IMR-90 (cell line): ENCODE measurements around the gene GNAS. TPM values are rescaled to one million over a fixed set of nuclear protein-coding genes. Genes with fewer than 3 reads are reported as not detected.

Source experiments
- ATAC-seq: fragments of 200-7000 bp; cut with Tn5 transposase; 2 replicates; pipeline ENCODE4 v1.9.1; 2020; ENCODE audit warnings: low read depth, mild to moderate bottlenecking, moderate library complexity
- BruUV-seq: library from RNA; stranded (reverse); fragments of 400-500 nt; replicated peaks from 2 replicates; lab custom pipeline; 2021; lab: Mats Ljungman, UMichigan
- CTCF ChIA-PET: fragments of 300-600 bp; formaldehyde crosslinking; extraction: SDS; loops from one replicate; lab custom pipeline; 2021; ENCODE audit warnings: antibody characterized with exemption; lab: Yijun Ruan, JAX
- POLR2A ChIA-PET: fragments of 300-600 bp; sonication (Branson Sonifier 250); formaldehyde crosslinking; loops from one replicate; lab custom pipeline; 2022; ENCODE audit warnings: antibody characterized with exemption; ENCODE audit not compliant: unreplicated experiment; lab: Charles Lee
- DNase-seq: peaks from one replicate; pipeline ENCODE4 v3.0.0; 2013
- H2AFZ ChIP-seq: replicated peaks from 2 replicates; pipeline ENCODE3; 2013; ENCODE audit warnings: low read length, mild to moderate bottlenecking; ENCODE audit not compliant: poor library complexity
- H2AK5ac ChIP-seq: 2 replicates; pipeline ENCODE4 v1.6.1; 2013; ENCODE audit warnings: low read depth, low read length, inconsistent platforms
- H2AK9ac ChIP-seq: replicated peaks from 2 replicates; pipeline ENCODE3; 2013; ENCODE audit warnings: mild to moderate bottlenecking, low read depth, low read length, moderate library complexity; ENCODE audit not compliant: poor library complexity
- H2BK120ac ChIP-seq: 2 replicates; pipeline ENCODE4 v1.6.1; 2013; ENCODE audit warnings: low read depth, low read length, inconsistent platforms
- H2BK15ac ChIP-seq: 3 replicates; pipeline ENCODE4 v1.6.1; 2013; ENCODE audit warnings: low read depth, low read length, inconsistent platforms
- H2BK20ac ChIP-seq: 2 replicates; pipeline ENCODE4 v1.6.1; 2013; ENCODE audit warnings: low read depth, mild to moderate bottlenecking, inconsistent platforms, low read length, moderate library complexity
- H2BK5ac ChIP-seq: 2 replicates; pipeline ENCODE4 v1.6.1; 2013; ENCODE audit warnings: mild to moderate bottlenecking, low read depth, low read length, inconsistent platforms; ENCODE audit not compliant: poor library complexity, severe bottlenecking
- H3K14ac ChIP-seq: replicated peaks from 2 replicates; pipeline ENCODE4 v1.6.1; 2013; ENCODE audit warnings: low read depth, low read length, inconsistent platforms
- H3K18ac ChIP-seq: 2 replicates; pipeline ENCODE4 v1.6.1; 2013; ENCODE audit warnings: low read depth, low read length, control low read depth
- H3K23ac ChIP-seq: 2 replicates; pipeline ENCODE4 v1.6.1; 2013; ENCODE audit warnings: low read depth, low read length, inconsistent platforms
- H3K27ac ChIP-seq: 2 replicates; pipeline ENCODE4 v1.5.1; 2013; ENCODE audit warnings: mild to moderate bottlenecking, control low read depth, low read length; ENCODE audit not compliant: insufficient read depth
- H3K27me3 ChIP-seq: 2 replicates; pipeline ENCODE4 v1.6.1; 2013; ENCODE audit warnings: low read length; ENCODE audit not compliant: control insufficient read depth, insufficient read depth
- H3K36me3 ChIP-seq: 2 replicates; pipeline ENCODE4 v1.6.1; 2013; ENCODE audit warnings: low read length, mixed read lengths; ENCODE audit not compliant: control insufficient read depth, insufficient read depth
- H3K4ac ChIP-seq: 2 replicates; pipeline ENCODE4 v1.6.1; 2013; ENCODE audit warnings: low read depth, low read length, inconsistent platforms
- H3K4me1 ChIP-seq: 2 replicates; pipeline ENCODE4 v1.6.1; 2013; ENCODE audit warnings: low read length, mixed read lengths; ENCODE audit not compliant: control insufficient read depth, insufficient read depth
- H3K4me2 ChIP-seq: 2 replicates; pipeline ENCODE4 v1.6.1; 2013; ENCODE audit warnings: low read depth, mild to moderate bottlenecking, control low read depth, low read length, moderate library complexity
- H3K4me3 ChIP-seq: 2 replicates; pipeline ENCODE4 v1.5.1; 2013; ENCODE audit warnings: low read depth, mild to moderate bottlenecking, control low read depth, low read length, moderate library complexity; ENCODE audit not compliant: insufficient read depth
- H3K56ac ChIP-seq: 2 replicates; pipeline ENCODE4 v1.6.1; 2013; ENCODE audit warnings: low read length, inconsistent platforms; ENCODE audit not compliant: insufficient read depth; ENCODE audit errors: extremely low read depth
- H3K79me1 ChIP-seq, 2 experiments: 2 replicates each; pipeline ENCODE4 v1.6.1; 2013; ENCODE audit warnings: low read length in 2 of 2, inconsistent platforms in 1 of 2, low read depth in 1 of 2
- H3K9ac ChIP-seq: 2 replicates; pipeline ENCODE4 v1.6.1; 2013; ENCODE audit warnings: low read depth, low read length, control low read depth
- H3K9me1 ChIP-seq: 2 replicates; pipeline ENCODE4 v1.6.1; 2013; ENCODE audit warnings: low read length, inconsistent platforms; ENCODE audit not compliant: insufficient read depth
- H3K9me3 ChIP-seq: 2 replicates; pipeline ENCODE4 v1.6.1; 2013; ENCODE audit warnings: low read length; ENCODE audit not compliant: control insufficient read depth, insufficient read depth
- H4K20me1 ChIP-seq: 2 replicates; pipeline ENCODE4 v1.6.1; 2013; ENCODE audit warnings: low read length, inconsistent platforms; ENCODE audit not compliant: insufficient read depth
- H4K5ac ChIP-seq: 2 replicates; pipeline ENCODE4 v1.6.1; 2013; ENCODE audit warnings: mild to moderate bottlenecking, low read depth, low read length, control low read depth
- H4K8ac ChIP-seq, 2 experiments: 2 replicates each; pipeline ENCODE4 v1.6.1; 2013; ENCODE audit warnings: low read depth in 2 of 2, low read length in 2 of 2, control low read depth in 1 of 2, inconsistent platforms in 1 of 2
- H4K91ac ChIP-seq: 2 replicates; pipeline ENCODE4 v1.6.1; 2013; ENCODE audit warnings: low read depth, low read length, inconsistent platforms; ENCODE audit not compliant: insufficient read depth
- BHLHE40 ChIP-seq: fragments of 150-350 bp; IDR thresholded peaks from 2 replicates; pipeline ENCODE4 v1.6.1; 2016; ENCODE audit warnings: mild to moderate bottlenecking, low read depth, low read length
- CEBPB ChIP-seq: IDR thresholded peaks from 2 replicates; pipeline ENCODE4 v1.6.1; 2012; ENCODE audit warnings: low read depth, low read length, improper control_type of control experiment
- CHD1 ChIP-seq: IDR thresholded peaks from 2 replicates; pipeline ENCODE4 v1.6.1; 2012; ENCODE audit warnings: low read depth, low read length, improper control_type of control experiment
- CTCF ChIP-seq: conservative IDR thresholded peaks from 2 replicates; pipeline ENCODE4 v1.5.1; 2012; ENCODE audit warnings: mild to moderate bottlenecking, low read depth, low read length, improper control_type of control experiment
- ELK1 ChIP-seq: fragments of 150-350 bp; IDR thresholded peaks from 2 replicates; pipeline ENCODE4 v1.6.1; 2016; ENCODE audit warnings: low read depth, mild to moderate bottlenecking, low read length, moderate library complexity, borderline replicate concordance
- FOS ChIP-seq: fragments of 150-350 bp; IDR thresholded peaks from 2 replicates; pipeline ENCODE4 v1.6.1; 2016; ENCODE audit warnings: low read depth, low read length
- MAFK ChIP-seq: IDR thresholded peaks from 2 replicates; pipeline ENCODE4 v1.6.1; 2012; ENCODE audit warnings: low read depth, low read length, improper control_type of control experiment
- MAZ ChIP-seq: IDR thresholded peaks from 2 replicates; pipeline ENCODE4 v1.6.1; 2012; ENCODE audit warnings: low read depth, mild to moderate bottlenecking, low read length, improper control_type of control experiment, moderate library complexity, borderline replicate concordance
- MXI1 ChIP-seq: IDR thresholded peaks from 2 replicates; pipeline ENCODE4 v1.6.1; 2012; ENCODE audit warnings: low read depth, mild to moderate bottlenecking, low read length, moderate library complexity, borderline replicate concordance
- NFE2L2 ChIP-seq: fragments of 150-350 bp; IDR thresholded peaks from 2 replicates; pipeline ENCODE4 v1.6.1; 2016; ENCODE audit warnings: low read depth, mild to moderate bottlenecking, low read length
- POLR2A ChIP-seq: IDR thresholded peaks from 2 replicates; pipeline ENCODE4 v1.6.1; 2012; ENCODE audit warnings: mild to moderate bottlenecking, low read depth, low read length
- RAD21 ChIP-seq: IDR thresholded peaks from 2 replicates; pipeline ENCODE4 v1.6.1; 2012; ENCODE audit warnings: low read length, improper control_type of control experiment
- RCOR1 ChIP-seq: IDR thresholded peaks from 2 replicates; pipeline ENCODE4 v1.6.1; 2012; ENCODE audit warnings: mild to moderate bottlenecking, low read length, improper control_type of control experiment; ENCODE audit not compliant: insufficient replicate concordance
- RFX5 ChIP-seq: IDR thresholded peaks from 2 replicates; pipeline ENCODE4 v1.8.0; 2012; ENCODE audit warnings: low read depth, mild to moderate bottlenecking, low read length, moderate library complexity
- SMC3 ChIP-seq: fragments of 150-350 bp; IDR thresholded peaks from 2 replicates; pipeline ENCODE4 v1.6.1; 2016; ENCODE audit warnings: low read depth, mild to moderate bottlenecking, antibody characterized with exemption, low read length, moderate library complexity
- USF2 ChIP-seq: fragments of 150-350 bp; IDR thresholded peaks from 2 replicates; pipeline ENCODE4 v1.6.1; 2017; ENCODE audit warnings: mild to moderate bottlenecking, antibody characterized with exemption, low read length, low read depth
- WGBS, 2 experiments: methylation state at CpG; one replicate each; pipeline versions ENCODE4 v1.1.5 to v1.1.7; 2013; ENCODE audit warnings: missing lambda C conversion rate in 2 of 2; ENCODE audit not compliant: insufficient read length in 1 of 2; ENCODE audit errors: extremely low coverage in 2 of 2; 5-methylcytosine and 5-hydroxymethylcytosine counted together
- dilution Hi-C: fragments of 300-500 bp; cut with HindIII; formaldehyde crosslinking; loops from one replicate; pipeline ENCODE4 v1.14.3; 2018; ENCODE audit warnings: low sequenced_read_pairs; ENCODE audit not compliant: unreplicated experiment
- in situ Hi-C: fragments of 300-500 bp; cut with MboI; formaldehyde crosslinking; loops from 3 replicates; pipeline ENCODE4 v1.14.3; 2019; ENCODE audit warnings: low sequenced_read_pairs, inconsistent platforms, mixed read lengths
- intact Hi-C: fragments of 100-400 bp; cut with micrococcal nuclease; formaldehyde crosslinking; loops from 2 replicates; pipeline ENCODE4 v1.10.0; 2022
- polyA plus RNA-seq, 3 experiments: library from polyadenylated mRNA; depleted of rRNA; stranded (reverse); fragments of >200 nt; gene quantifications; 2 replicates each; pipeline ENCODE4 v1.2.3, GENCODE V29; 2012; ENCODE audit warnings: low replicate concordance in 1 of 3
- total RNA-seq: library from RNA; depleted of rRNA; stranded (reverse); fragments of >200 nt; gene quantifications from 2 replicates; pipeline ENCODE4 v1.2.3, GENCODE V29; 2012

GNAS gene
- total and polyA plus RNA-seq, 2 of the 4 experiments (the other 2 are of a cell fraction): 397 to 1,356 TPM

- peaks cover 5% of the 10 kb centered on the region for H3K4me1 ChIP-seq
- BruUV-seq: no TSS peak
- 92% methylated on average over 3 of the region's 13 CpGs; no CpG with 5 or more reads in 1 of the 2 experiments for WGBS, 2 experiments
- no peak overlapping the region for H2BK15ac ChIP-seq
- in situ Hi-C loops (no loop called here), dilution Hi-C loops (no loop called here), intact Hi-C loops (no loop called here)
- ATAC-seq (no peak), DNase-seq (no peak)
- H3K23ac ChIP-seq: no peak overlapping the region
- no peak overlapping the region for H2AFZ ChIP-seq
- no peaks in the 10 kb centered on the region for H4K20me1 ChIP-seq
- H3K27ac ChIP-seq: no peak overlapping the region
- TF ChIP-seq CTCF (no peak), FOS (no peak), SMC3 (no peak), CEBPB (no peak), POLR2A (no peak), CHD1 (no peak), RCOR1 (no peak), MAZ (no peak), BHLHE40 (no peak), ELK1 (no peak), MXI1 (no peak), USF2 (no peak), RAD21 (no peak), RFX5 (no peak), MAFK (no peak), NFE2L2 (no peak)
- H4K91ac ChIP-seq: no peak overlapping the region
- no peak overlapping the region for H4K8ac ChIP-seq
- no peaks in the 10 kb centered on the region; the same call in 1 of the 2 replicates for H3K27me3 ChIP-seq
- H3K36me3 ChIP-seq: no peaks in the 10 kb centered on the region
- no peak overlapping the region for H3K56ac ChIP-seq
- H3K4me3 ChIP-seq: no peak overlapping the region
- no peaks in the 10 kb centered on the region for H3K9me3 ChIP-seq
- H3K4me2 ChIP-seq: no peak overlapping the region
- H2BK20ac ChIP-seq: no peak overlapping the region
- H3K4ac ChIP-seq: no peak overlapping the region
- no peak overlapping the region for H3K9ac ChIP-seq
- no peak overlapping the region for H4K5ac ChIP-seq
- H3K9me1 ChIP-seq: no peaks in the 10 kb centered on the region; the same call in 1 of the 2 replicates
- no peak overlapping the region for H2BK5ac ChIP-seq
- no peak overlapping the region for H2BK120ac ChIP-seq
- no peak overlapping the region for H3K14ac ChIP-seq
- ChIA-PET CTCF (no interaction called here), POLR2A (no interaction called here)
- no peaks in the 10 kb centered on the region for H3K79me1 ChIP-seq
- no peak overlapping the region for H2AK5ac ChIP-seq
- H3K18ac ChIP-seq: no peak overlapping the region
- no peak overlapping the region for H2AK9ac ChIP-seq
These were observed 32.6 kb upstream of the GNAS start for GRCh38 chr20:58819921-58820320.
